H4 (cell line): Measurements from ENCODE around the gene MAP2. TPM values are rescaled to one million over a fixed set of nuclear protein-coding genes. Genes with fewer than 3 reads are reported as not detected.
A peak's percentile ranks its signal among the peaks of the same experiment; 100 is the strongest.
"Not testable (repeated sequence)": the region's sequence is repeated elsewhere in the genome, so short reads cannot be mapped to it uniquely, and the experiment has no call there.

ENCODE experiments used
- DNase-seq: peaks from one replicate; pipeline ENCODE4 v3.0.0-alpha.2; 2015; ENCODE audit warnings: low spot score
- total RNA-seq: library from RNA; depleted of rRNA; stranded (reverse); fragments of >200 nt; shearing (Covaris generic); gene quantifications from 2 replicates; pipeline ENCODE4 v1.2.3, GENCODE V29; 2014

Gene MAP2
- total RNA-seq, 1 experiment from 2014 or later = 5.3 TPM

GRCh38 chr2:209474960-209475359, 51.1 kb downstream of the MAP2 start:
- DNase-seq = no peak

GRCh38 chr2:209476367-209477208, 52.7 kb downstream of the MAP2 start:
- DNase-seq = peak; percentile 73

GRCh38 chr2:209492296-209492695, 68.4 kb downstream of the MAP2 start:
- DNase-seq = not testable (repeated sequence)

GRCh38 chr2:209495068-209495620, 71.3 kb downstream of the MAP2 start:
- not testable (repeated sequence) for DNase-seq

- peak; percentile 97 for DNase-seq
Measured at GRCh38 chr2:209495855-209496585, 72.2 kb downstream of the MAP2 start.

- DNase-seq = peak; percentile 15
Measured at GRCh38 chr2:209496586-209496982, 72.7 kb downstream of the MAP2 start.

GRCh38 chr2:209498614-209499013, 74.8 kb downstream of the MAP2 start:
- no peak for DNase-seq

GRCh38 chr2:209499069-209499468, 75.2 kb downstream of the MAP2 start:
- no peak for DNase-seq

- no peak for DNase-seq
Measured at GRCh38 chr2:209501579-209501978, 77.7 kb downstream of the MAP2 start.

- DNase-seq = no peak
Measured at GRCh38 chr2:209505410-209505809, 81.6 kb downstream of the MAP2 start.

- DNase-seq = no peak
Measured at GRCh38 chr2:209508255-209508654, 84.4 kb downstream of the MAP2 start.

- no peak for DNase-seq
Measured at GRCh38 chr2:209511637-209512036, 87.8 kb downstream of the MAP2 start.

- DNase-seq = no peak
Measured at GRCh38 chr2:209512971-209513370, 89.1 kb downstream of the MAP2 start.

- no peak for DNase-seq
Measured at GRCh38 chr2:209517436-209517835, 93.6 kb downstream of the MAP2 start.

GRCh38 chr2:209519271-209519670, 95.4 kb downstream of the MAP2 start:
- no peak for DNase-seq

GRCh38 chr2:209519906-209520305, 96.1 kb downstream of the MAP2 start:
- no peak for DNase-seq

- no peak for DNase-seq
Measured at GRCh38 chr2:209523041-209523740, 99.3 kb downstream of the MAP2 start.

GRCh38 chr2:209523867-209524266, 100.0 kb downstream of the MAP2 start:
- no peak for DNase-seq

- no peak for DNase-seq
Measured at GRCh38 chr2:209525331-209525730, 101.5 kb downstream of the MAP2 start.

GRCh38 chr2:209525834-209526281, 102.0 kb downstream of the MAP2 start:
- peak; percentile 40 for DNase-seq

GRCh38 chr2:209526561-209526960, 102.7 kb downstream of the MAP2 start:
- DNase-seq = no peak

GRCh38 chr2:209529579-209529978, 105.7 kb downstream of the MAP2 start:
- no peak for DNase-seq
